ENCODE data around the gene PELI1. TPM values are rescaled to one million over a fixed set of nuclear protein-coding genes. Genes with fewer than 3 reads are reported as not detected.
"Not testable (repeated sequence)": the region's sequence is repeated elsewhere in the genome, so short reads cannot be mapped to it uniquely, and the experiment has no call there.

Gene PELI1
- total RNA-seq, 1 donor = 10.8 TPM

DNA sequence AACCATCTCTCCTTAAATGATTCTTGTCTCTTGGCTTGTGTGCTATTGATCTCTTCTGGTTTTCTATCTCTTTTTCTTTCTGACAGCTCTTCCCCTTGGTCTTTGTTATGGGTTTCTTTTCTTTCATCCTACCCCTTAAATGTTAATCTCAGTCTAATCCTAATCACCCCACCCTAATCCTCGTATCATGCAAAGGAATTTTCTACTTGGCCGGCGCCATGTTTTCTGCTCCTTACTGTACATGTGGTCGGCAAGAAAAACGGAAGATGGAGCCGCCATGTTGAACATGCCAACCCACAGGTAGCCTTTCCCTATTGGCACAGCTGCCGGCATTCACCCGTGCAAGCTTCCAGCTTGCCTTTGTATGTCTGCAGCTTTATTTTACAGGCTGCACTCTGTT, 63.2 kb downstream of the PELI1 start:
- TF ChIP-seq, protein P1, sequence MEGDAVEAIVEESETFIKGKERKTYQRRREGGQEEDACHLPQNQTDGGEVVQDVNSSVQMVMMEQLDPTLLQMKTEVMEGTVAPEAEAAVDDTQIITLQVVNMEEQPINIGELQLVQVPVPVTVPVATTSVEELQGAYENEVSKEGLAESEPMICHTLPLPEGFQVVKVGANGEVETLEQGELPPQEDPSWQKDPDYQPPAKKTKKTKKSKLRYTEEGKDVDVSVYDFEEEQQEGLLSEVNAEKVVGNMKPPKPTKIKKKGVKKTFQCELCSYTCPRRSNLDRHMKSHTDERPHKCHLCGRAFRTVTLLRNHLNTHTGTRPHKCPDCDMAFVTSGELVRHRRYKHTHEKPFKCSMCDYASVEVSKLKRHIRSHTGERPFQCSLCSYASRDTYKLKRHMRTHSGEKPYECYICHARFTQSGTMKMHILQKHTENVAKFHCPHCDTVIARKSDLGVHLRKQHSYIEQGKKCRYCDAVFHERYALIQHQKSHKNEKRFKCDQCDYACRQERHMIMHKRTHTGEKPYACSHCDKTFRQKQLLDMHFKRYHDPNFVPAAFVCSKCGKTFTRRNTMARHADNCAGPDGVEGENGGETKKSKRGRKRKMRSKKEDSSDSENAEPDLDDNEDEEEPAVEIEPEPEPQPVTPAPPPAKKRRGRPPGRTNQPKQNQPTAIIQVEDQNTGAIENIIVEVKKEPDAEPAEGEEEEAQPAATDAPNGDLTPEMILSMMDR (IDR thresholded peaks at IDR 0.05; ENCODE audit: insufficient read depth, low read depth, low read length) = no peak
- no peak overlapping the region for H3K4me3 ChIP-seq (ENCODE audit: low read depth, low read length)
- DNase-seq (ENCODE audit: low read depth) = no peak

DNA sequence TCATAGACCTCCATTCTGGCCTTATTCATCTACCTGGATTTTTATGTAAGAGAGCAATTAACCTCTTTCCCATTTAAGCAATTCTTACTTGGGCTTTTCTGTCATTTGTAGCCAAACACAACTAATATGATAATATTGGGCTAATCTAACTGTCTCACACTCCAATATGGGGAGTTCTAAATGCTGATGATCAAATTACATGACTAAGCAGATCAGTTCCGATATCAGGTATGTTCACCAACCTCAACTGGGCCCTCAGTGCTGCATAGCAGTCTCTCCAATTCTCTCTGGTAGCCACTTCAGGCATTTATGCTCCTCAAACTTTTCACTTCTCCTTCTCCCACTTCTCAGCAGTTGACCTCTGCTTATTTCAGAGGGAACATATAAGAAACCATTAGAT, 64.0 kb downstream of the PELI1 start:
- H3K4me3 ChIP-seq (ENCODE audit: low read depth, low read length) = no peak overlapping the region
- TF ChIP-seq, protein P1 (IDR thresholded peaks at IDR 0.05; ENCODE audit: insufficient read depth, low read depth, low read length) = no peak
- no peak for DNase-seq (ENCODE audit: low read depth)

DNA sequence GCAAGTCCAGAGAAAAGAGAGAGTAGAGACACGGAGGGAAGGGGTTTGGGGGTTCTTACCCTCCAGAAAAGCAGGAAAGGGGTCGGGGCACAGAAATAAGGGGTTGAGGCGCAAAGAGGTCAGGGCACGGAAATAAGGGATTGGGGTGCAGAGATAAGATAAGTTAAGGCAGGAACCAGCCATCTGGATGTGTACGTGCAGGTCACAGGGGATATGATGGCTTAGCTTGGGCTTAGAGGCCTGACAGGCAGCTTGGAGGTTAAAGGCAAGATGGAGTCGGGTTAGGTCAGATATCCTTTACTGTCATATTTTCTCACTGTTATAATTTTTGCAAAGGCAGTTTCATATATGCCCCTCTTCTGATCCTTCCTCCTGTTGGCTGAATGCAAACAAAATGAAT, 64.5 kb downstream of the PELI1 start:
- not testable (repeated sequence) for DNase-seq (ENCODE audit: low read depth); H3K4me3 ChIP-seq (ENCODE audit: low read depth, low read length)

DNA sequence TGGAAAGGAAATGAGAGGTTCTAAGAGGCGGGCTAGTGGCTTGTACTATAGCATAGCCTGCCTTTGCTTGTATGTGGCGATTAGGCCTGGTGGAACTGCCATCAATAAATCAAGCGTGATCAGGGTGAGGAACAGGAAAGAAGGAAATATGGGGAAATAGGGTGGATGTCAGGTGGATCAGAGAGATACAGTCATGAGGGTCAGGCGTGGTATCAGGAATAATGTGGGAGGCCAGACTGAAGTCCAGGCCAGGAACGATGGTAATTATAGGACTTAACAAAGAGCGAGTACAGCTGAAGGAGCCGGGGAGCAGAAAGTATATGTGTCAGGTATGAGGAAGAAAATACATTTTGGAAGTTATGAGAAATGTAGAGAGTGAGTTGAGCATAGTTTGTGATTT, 67.4 kb downstream of the PELI1 start:
- DNase-seq (ENCODE audit: low read depth) = not testable (repeated sequence)

DNA sequence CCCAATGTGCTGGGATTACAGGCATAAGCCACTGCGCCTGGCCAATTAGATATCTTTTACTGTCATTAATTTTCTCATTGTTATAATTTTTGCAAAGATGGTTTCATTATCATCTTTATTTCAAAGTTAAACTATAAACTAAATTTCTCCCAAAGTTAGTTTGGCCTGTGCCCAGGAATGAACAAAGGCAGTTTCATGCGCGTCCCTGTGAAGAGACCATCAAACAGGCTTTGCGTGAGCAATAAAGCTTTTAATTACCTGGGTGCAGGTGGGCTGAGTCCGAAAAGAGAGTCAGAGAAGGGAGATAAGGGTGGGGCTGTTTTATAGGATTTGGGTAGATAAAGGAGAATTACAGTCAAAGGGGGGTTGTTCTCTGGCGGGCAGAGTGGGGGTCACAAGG, 69.6 kb downstream of the PELI1 start:
- H3K4me3 ChIP-seq (ENCODE audit: low read depth, low read length); DNase-seq (ENCODE audit: low read depth): not testable (repeated sequence)

More for the DNA sequence above, 67.4 kb downstream of the PELI1 start:
- not testable (repeated sequence) for H3K4me3 ChIP-seq (ENCODE audit: low read depth, low read length)

DNA sequence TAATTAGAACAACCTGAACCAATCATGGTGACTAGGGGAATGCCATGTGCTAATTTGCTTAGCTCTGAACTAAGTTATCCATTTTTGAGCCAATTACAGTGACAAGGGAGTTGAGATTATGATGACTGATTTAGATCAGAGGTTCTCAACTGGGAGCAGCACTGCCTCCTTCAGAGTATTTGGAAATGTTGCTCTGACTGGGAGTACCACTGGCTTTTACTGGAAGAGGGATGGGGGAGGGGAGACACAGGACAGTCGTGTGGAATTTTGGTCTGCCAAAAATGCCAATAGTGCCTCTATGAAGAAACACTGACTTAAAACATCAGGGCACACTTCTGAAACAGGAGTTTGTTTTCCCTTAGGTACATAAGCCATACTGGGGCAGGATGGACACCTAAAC, 76.9 kb downstream of the PELI1 start:
- no peak overlapping the region for H3K4me3 ChIP-seq (ENCODE audit: low read depth, low read length)
- TF ChIP-seq, protein P1 (IDR thresholded peaks at IDR 0.05; ENCODE audit: insufficient read depth, low read depth, low read length) = no peak
- DNase-seq (ENCODE audit: low read depth) = no peak

DNA sequence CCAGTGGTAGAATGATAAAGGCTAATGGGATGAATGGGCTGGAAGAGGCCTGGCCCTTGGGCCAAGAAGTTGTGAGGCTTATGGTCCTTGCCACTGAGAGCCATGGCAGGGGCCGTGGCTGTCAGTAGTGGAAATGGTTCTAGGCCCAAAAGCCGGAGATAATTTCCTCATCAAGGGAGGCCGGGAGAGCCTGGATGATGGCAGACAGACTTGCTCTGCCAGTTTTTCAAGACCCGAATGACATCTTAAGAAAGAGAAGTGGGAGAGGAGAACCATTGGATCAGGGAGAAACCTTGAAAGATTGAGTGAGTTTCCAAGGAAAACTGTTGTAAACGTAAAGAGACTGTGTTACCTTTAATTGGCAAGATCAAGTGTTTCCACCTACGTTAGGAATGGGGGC, 78.7 kb downstream of the PELI1 start:
- TF ChIP-seq, protein P1 (IDR thresholded peaks at IDR 0.05; ENCODE audit: insufficient read depth, low read depth, low read length) = no peak
- no peak for DNase-seq (ENCODE audit: low read depth)
- no peak overlapping the region for H3K4me3 ChIP-seq (ENCODE audit: low read depth, low read length)

DNA sequence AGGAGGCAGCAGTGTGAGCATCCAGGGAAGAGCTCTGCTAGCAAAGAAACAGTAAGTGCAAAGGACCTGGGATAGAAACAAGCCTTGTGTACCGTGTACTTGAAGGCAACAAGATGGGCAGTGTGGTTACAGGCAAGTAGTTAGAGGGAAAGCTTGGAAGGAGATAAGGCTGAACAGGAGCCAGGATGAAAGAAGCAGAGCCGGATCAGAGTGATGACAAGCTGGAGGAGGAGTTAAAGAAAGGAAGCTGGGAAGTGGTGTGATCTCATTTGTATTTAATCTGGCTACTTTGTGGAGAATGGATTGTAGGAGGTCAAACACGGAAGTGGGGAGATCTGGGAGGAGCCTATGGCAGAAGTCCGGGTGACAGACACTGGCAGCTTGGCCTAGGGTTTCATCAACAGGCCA, 80.3 kb downstream of the PELI1 start:
- DNase-seq (ENCODE audit: low read depth) = peak; percentile 76
- no peak overlapping the region for H3K4me3 ChIP-seq (ENCODE audit: low read depth, low read length)
- TF ChIP-seq, protein P1 (IDR thresholded peaks at IDR 0.05; ENCODE audit: insufficient read depth, low read depth, low read length) = no peak

DNA sequence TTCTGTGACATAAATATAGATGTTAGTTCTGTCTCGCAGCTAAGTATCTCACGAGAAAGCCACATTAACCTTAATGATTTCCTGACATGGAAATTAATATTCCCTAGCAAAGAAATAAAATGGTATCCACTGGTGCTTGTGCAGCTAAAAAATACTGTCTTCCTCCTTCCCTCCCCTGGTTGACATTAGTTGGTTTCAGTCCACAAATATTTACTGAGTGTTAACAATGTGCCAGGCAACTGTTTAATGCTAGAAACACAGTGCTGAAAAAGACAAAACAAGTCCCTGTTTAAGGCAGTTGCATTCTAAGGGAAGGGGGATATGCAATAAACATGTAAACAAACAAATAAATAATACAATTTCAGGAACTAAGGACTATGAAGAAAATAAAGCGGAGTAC, 80.8 kb downstream of the PELI1 start:
- H3K4me3 ChIP-seq (ENCODE audit: low read depth, low read length) = no peak overlapping the region
- TF ChIP-seq, protein P1 (IDR thresholded peaks at IDR 0.05; ENCODE audit: insufficient read depth, low read depth, low read length) = no peak
- DNase-seq (ENCODE audit: low read depth) = no peak
